Measurements from ENCODE around the gene FICD. TPM values are rescaled to one million over a fixed set of nuclear protein-coding genes. Genes with fewer than 3 reads are reported as not detected.

FICD gene
- total RNA-seq, 4 donors from 2014 or later, result 5.6 to 7.2 (median 6.5) TPM

GRCh38 chr12:108479364-108480070, 35.6 kb upstream of the FICD start:
- H3K4me1 ChIP-seq, result no peaks in the 10 kb centered on the region
- no peak for DNase-seq (ENCODE audit: extremely low spot score)
- WGBS, result 77% methylated on average over 6 of the region's 6 CpGs
- TF ChIP-seq EP300 (IDR thresholded peaks at IDR 0.05) (no peak), POLR2AphosphoS5 (IDR thresholded peaks at IDR 0.05) (no peak), POLR2A (IDR thresholded peaks at IDR 0.05; ENCODE audit: low read depth) (no peak)
- TF ChIP-seq, protein P1, sequence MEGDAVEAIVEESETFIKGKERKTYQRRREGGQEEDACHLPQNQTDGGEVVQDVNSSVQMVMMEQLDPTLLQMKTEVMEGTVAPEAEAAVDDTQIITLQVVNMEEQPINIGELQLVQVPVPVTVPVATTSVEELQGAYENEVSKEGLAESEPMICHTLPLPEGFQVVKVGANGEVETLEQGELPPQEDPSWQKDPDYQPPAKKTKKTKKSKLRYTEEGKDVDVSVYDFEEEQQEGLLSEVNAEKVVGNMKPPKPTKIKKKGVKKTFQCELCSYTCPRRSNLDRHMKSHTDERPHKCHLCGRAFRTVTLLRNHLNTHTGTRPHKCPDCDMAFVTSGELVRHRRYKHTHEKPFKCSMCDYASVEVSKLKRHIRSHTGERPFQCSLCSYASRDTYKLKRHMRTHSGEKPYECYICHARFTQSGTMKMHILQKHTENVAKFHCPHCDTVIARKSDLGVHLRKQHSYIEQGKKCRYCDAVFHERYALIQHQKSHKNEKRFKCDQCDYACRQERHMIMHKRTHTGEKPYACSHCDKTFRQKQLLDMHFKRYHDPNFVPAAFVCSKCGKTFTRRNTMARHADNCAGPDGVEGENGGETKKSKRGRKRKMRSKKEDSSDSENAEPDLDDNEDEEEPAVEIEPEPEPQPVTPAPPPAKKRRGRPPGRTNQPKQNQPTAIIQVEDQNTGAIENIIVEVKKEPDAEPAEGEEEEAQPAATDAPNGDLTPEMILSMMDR (IDR thresholded peaks at IDR 0.05), result no peak
- H3K27ac ChIP-seq (replicated peaks in 1 of 4), result no peak overlapping the region
- intact Hi-C loops (cut with DNase I), result no loop called here
- peaks cover 0 to 18% (median 0%) of the 10 kb centered on the region in 4 donors for H3K27me3 ChIP-seq
- no peaks in the 10 kb centered on the region for H3K9me3 ChIP-seq
- no peak overlapping the region for H3K4me3 ChIP-seq
- H3K36me3 ChIP-seq, result no peaks in the 10 kb centered on the region

- H3K27ac ChIP-seq (replicated peaks in 1 of 4), result no peak overlapping the region
- H3K4me1 ChIP-seq, result no peaks in the 10 kb centered on the region
- H3K36me3 ChIP-seq, result no peaks in the 10 kb centered on the region
- H3K4me3 ChIP-seq, result no peak overlapping the region
- intact Hi-C loops (cut with DNase I), result no loop called here
- DNase-seq (ENCODE audit: extremely low spot score), result no peak
- H3K27me3 ChIP-seq, result peaks cover 0 to 19% (median 0%) of the 10 kb centered on the region in 4 donors
- H3K9me3 ChIP-seq, result peaks cover 0 to 8% (median 3%) of the 10 kb centered on the region in 4 donors
- TF ChIP-seq POLR2A (IDR thresholded peaks at IDR 0.05; ENCODE audit: low read depth) (no peak), EP300 (IDR thresholded peaks at IDR 0.05) (no peak), POLR2AphosphoS5 (IDR thresholded peaks at IDR 0.05) (no peak)
- TF ChIP-seq, protein P1 (IDR thresholded peaks at IDR 0.05), result no peak
- 74% methylated on average over 8 of the region's 11 CpGs for WGBS
Observed at GRCh38 chr12:108482717-108483212, 32.3 kb upstream of the FICD start.

GRCh38 chr12:108483213-108484059, 31.6 kb upstream of the FICD start:
- Histone ChIP-seq H3K27ac (replicated peaks in 1 of 4) (no peak overlapping the region), H3K9me3 (peaks cover 0 to 9% (median 3%) of the 10 kb centered on the region in 4 donors), H3K4me3 (no peak overlapping the region), H3K27me3 (peaks cover 0 to 20% (median 0%) of the 10 kb centered on the region in 4 donors), H3K36me3 (no peaks in the 10 kb centered on the region), H3K4me1 (no peaks in the 10 kb centered on the region)
- TF ChIP-seq POLR2AphosphoS5 (IDR thresholded peaks at IDR 0.05) (no peak), POLR2A (IDR thresholded peaks at IDR 0.05; ENCODE audit: low read depth) (no peak), EP300 (IDR thresholded peaks at IDR 0.05) (no peak)
- TF ChIP-seq, protein P1 (IDR thresholded peaks at IDR 0.05), result no peak
- intact Hi-C loops (cut with DNase I), result no loop called here
- WGBS, result 67% methylated on average over 6 of the region's 6 CpGs
- no peak for DNase-seq (ENCODE audit: extremely low spot score)

DNA sequence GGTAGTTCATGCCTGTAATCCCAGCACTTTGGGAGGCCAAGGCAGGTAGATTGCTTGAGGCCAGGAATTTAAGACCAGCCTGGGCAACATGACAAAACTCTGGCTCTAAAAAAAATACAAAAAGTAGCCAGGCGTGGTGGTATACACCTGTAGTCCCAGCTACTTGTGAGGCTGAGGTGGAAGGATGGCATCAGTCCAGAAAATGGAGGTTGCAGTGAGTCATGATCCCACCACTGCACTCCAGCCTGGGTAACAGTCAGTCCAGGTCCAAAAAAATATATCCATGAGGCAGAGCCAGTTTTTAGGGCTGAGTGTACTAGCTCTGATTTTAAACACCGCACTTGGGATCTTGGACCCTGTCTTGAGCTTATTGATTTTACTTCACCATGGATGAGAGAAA, 30.6 kb upstream of the FICD start:
- TF ChIP-seq, protein P1 (IDR thresholded peaks at IDR 0.05), result no peak
- TF ChIP-seq POLR2AphosphoS5 (IDR thresholded peaks at IDR 0.05) (no peak), EP300 (IDR thresholded peaks at IDR 0.05) (no peak), POLR2A (IDR thresholded peaks at IDR 0.05; ENCODE audit: low read depth) (no peak)
- Histone ChIP-seq H3K27ac (replicated peaks in 1 of 4) (no peak overlapping the region), H3K36me3 (no peaks in the 10 kb centered on the region), H3K4me3 (no peak overlapping the region), H3K4me1 (no peaks in the 10 kb centered on the region), H3K27me3 (peaks cover 0 to 25% (median 0%) of the 10 kb centered on the region in 4 donors), H3K9me3 (peaks cover 0 to 9% (median 3%) of the 10 kb centered on the region in 4 donors)
- no peak for DNase-seq (ENCODE audit: extremely low spot score)
- WGBS, result 77% methylated on average over 2 of the region's 2 CpGs
- intact Hi-C loops (cut with DNase I), result no loop called here

All from esophagus muscularis mucosa (tissue), 4 donors.